Activated naive CD8-positive, alpha-beta T cell (primary cell): ENCODE measurements around the gene HMX1.

Experiments used
- H3K27ac Mint-ChIP-seq: one replicate; pipeline ENCODE4 v1.8.0; 2021; ENCODE audit warnings: mixed read lengths
- H3K27me3 Mint-ChIP-seq: one replicate; pipeline ENCODE4 v1.8.0; 2021; ENCODE audit warnings: mixed read lengths
- H3K36me3 Mint-ChIP-seq: one replicate; pipeline ENCODE4 v1.8.0; 2021; ENCODE audit warnings: mixed read lengths
- H3K4me1 Mint-ChIP-seq: one replicate; pipeline ENCODE4 v1.8.0; 2021; ENCODE audit warnings: low read depth, mixed read lengths
- H3K4me3 Mint-ChIP-seq: one replicate; pipeline ENCODE4 v1.8.0; 2021; ENCODE audit warnings: mild to moderate bottlenecking, mixed read lengths
- H3K9me3 Mint-ChIP-seq: one replicate; pipeline ENCODE4 v1.8.0; 2021; ENCODE audit warnings: low read depth, mixed read lengths

HMX1 gene

DNA sequence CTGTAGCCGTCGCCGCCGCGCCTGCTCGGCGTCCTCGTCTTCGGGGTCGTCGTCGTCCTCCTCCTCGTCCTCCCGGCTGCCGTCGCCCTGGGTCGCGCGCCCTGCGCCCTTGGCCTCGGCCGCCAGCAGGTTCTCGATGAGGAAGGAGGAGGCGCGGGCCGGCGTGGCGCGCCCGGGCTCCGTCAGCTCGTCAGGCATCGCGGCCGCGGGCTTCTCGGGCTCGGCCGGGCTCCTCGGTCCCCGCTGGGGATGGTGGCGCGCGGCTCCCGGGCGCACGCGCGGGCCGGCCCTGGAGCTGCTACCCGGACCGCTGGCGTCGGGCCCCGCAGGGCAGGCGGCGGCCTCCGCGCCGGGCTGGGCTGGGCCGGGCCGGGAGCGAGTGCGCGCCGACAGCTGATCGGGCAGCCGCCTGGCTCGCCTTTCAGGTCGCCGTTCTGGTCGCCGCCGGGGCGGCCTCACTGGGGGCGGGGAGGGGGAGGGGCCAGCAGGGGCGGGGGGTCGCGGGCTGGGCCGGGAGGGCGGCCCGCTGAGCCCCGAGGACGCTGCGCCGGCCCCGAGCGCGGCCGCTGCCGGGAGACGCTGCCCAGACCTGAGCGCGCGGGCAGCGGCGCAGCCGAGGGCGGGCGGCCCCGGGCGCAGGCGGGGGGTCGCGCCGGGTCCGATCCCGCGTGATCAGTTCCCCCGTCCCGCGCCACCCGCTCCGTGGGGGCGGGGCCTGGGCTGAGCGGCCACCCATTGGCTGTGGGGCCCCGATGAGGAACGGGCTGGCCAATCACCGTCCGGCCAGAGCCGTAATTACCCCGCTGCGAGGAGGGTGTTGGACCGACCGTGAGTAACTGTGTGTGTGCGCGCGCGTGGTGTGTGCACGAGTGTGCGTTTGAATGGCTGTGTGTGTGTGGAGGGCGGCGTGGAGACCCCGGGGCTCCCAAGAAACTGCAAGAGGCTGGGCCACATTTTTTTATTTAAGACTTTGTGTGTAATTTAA is at the start of gene HMX1:
Gene HMX1 (minus strand): TSS at position 423 of the 985 bp plus-strand sequence. CDS start 225 bp downstream, at position 198.
- Mint-ChIP-seq H3K9me3 (no peaks in the 10 kb centered on the region), H3K36me3 (no peaks in the 10 kb centered on the region), H3K27ac (peak within 1 kb of the TSS; percentile 38), H3K27me3 (peaks cover 40% of the 10 kb centered on the region), H3K4me1 (peaks cover 6% of the 10 kb centered on the region), H3K4me3 (no peak within 1 kb of the TSS)

DNA sequence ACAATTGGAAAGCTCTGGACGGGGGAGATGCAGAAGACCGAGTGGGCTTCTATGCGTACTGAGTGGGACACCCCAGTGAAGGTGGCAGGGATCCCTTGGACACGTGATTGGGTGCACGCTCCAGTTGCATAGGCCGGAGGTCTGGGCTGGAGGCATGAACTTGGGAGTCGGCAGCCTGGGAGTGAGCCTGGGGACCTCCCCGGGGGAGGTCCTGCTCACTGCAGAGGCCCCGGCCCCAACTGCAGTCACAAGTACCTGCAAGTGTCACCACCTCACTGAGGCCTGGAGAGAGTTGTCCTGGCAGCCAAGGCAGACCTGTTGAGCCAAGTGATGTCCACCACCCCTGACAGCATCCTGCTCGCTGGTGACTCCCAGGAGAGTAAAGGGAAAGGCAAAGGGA is 49.3 kb upstream of the HMX1 start:
- H3K4me3 Mint-ChIP-seq, result no peak overlapping the region
- peaks cover 8% of the 10 kb centered on the region for H3K27me3 Mint-ChIP-seq
- no peak overlapping the region for H3K27ac Mint-ChIP-seq
- peaks cover 12% of the 10 kb centered on the region for H3K9me3 Mint-ChIP-seq
- H3K4me1 Mint-ChIP-seq, result peaks cover 2% of the 10 kb centered on the region
- H3K36me3 Mint-ChIP-seq, result no peaks in the 10 kb centered on the region

DNA sequence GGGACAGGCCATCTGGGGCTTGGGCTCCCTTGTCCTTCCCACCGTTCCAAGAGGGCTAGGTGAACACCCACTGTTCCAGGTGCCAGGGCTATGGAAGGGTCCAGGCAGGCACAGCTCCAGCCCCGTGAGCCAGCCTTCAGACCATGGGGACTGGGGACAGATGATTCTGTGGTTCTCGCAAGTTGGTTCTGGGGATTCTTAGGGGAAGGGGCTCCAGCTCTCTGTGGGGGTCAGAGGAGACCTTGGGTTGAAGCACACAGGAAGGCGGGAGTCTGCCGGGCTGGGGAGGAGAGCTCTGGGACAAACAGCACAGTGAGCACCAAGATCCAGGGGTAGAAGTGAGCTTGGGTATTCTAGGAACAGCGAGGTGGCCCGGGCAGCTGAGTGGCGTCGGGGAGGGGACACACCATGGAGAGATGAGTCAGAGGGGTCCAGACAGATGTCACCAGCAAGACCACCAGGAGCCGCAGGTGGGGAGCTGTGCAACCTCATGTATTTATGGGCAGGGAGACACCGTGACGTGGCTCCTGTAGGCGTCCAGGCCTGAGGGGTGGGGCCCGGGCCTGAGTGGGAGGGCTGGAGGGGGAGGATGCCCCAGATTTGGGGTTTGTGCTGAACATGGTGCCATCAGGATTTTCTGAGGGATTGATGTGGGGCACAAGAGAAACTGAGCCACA is 48.8 kb upstream of the HMX1 start:
- Mint-ChIP-seq H3K27me3 (peaks cover 8% of the 10 kb centered on the region), H3K36me3 (no peaks in the 10 kb centered on the region), H3K4me3 (no peak overlapping the region), H3K27ac (no peak overlapping the region), H3K9me3 (peaks cover 12% of the 10 kb centered on the region), H3K4me1 (peaks cover 2% of the 10 kb centered on the region)

DNA sequence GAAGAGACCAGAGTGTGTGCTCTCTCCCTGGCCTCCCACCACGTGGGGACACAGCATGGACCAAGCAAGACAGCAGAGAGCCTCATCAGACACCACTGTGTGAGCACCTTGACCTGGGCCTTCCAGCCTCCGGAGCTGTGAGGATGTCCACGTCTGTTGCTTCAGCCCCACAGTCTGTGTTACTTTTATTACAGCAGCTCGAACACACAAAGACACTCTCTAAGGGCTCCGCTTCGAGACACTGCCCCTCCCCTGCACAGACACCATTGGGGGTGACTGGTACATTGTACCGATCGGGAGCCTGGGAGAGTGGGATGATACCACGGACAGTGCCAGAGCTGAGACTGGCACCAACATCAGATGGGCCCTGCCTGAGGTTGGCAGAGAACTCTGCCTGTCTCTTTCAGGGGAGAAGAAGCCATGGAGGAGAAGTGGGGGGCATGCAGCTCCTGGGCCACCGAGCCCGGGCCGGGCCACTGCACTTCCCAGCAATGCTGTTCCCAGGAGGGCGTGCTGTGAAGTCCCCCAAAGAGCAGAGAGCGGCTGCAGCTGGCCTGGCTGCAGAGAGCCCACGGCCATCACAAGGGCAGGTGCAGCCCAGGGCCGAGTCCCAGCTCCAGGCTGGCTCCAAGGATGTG is 48.1 kb upstream of the HMX1 start:
- Mint-ChIP-seq H3K9me3 (peaks cover 11% of the 10 kb centered on the region), H3K36me3 (no peaks in the 10 kb centered on the region), H3K4me1 (peaks cover 2% of the 10 kb centered on the region), H3K4me3 (no peak overlapping the region), H3K27ac (no peak overlapping the region), H3K27me3 (peaks cover 5% of the 10 kb centered on the region)

DNA sequence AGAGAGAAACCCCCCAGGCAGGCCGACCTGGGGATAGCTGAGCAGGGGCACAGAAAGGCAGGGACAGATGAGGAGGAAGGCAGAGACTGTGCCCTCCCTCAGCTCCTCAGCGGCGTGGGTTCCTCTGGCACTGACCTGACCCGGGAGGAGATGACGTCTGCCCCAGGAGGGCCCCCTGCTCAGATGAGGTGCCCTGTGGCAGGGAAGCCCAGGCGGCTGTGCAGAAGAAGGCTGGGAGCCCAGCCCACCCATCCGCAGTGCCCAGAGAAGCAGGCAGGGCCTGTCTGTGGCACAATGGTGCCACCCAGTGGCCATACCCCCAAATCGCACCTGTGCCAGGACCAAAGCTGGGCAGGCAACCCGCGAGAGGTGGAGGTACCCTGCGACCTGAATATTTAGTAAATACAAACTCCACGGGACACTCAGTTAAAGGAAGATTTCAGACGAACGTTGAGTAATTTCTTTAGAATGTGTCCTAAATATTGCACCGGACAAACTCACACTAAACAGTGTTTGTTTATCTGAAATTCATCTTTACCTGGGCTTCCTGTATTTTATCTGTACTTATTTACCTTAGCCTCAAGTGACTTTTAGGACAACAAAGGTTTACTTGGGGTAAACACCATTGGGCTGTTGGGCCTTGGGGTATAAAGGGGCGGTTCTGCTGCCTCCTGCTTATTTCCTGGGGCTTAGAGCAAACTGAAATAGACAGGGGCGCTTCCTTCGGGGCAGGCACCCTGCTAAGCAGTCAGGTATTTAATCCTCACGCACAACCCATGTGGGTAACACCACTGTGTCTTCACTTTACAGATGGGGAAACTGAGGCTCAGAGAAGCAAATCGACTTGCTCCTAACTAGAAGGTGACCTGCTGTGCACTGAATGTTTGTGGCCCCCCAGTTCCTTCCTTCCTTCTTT is 46.5 kb upstream of the HMX1 start:
- Mint-ChIP-seq H3K4me3 (no peak overlapping the region), H3K36me3 (no peaks in the 10 kb centered on the region), H3K4me1 (peaks cover 2% of the 10 kb centered on the region), H3K27me3 (peaks cover 2% of the 10 kb centered on the region), H3K9me3 (peaks cover 3% of the 10 kb centered on the region), H3K27ac (no peak overlapping the region)

DNA sequence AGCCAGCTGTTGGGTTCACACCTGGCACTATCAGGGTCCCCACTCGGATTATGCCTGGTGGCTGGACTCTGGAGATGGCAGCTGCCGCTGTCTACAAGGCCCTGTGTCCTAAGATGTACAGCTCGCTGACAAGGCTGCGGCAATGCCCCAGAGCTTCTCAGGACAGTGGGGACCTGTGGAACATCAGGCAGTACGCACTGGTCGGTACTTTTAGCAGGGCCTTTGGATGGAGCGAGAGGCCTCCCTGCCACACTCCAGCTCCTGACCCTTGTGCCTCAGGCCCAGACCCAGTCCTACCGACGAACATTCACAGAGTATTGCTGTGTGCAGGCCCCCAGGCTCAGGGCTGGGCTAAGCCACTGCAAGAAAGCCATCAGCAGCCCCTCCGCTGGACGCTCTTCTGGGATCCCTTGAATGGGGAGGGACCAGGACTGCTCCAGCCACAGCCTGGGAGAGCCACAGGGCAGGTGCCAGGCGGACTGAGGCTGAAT is 45.7 kb upstream of the HMX1 start:
- Mint-ChIP-seq H3K4me1 (peaks cover 2% of the 10 kb centered on the region), H3K9me3 (no peaks in the 10 kb centered on the region), H3K27me3 (peaks cover 1% of the 10 kb centered on the region), H3K27ac (no peak overlapping the region), H3K36me3 (no peaks in the 10 kb centered on the region), H3K4me3 (no peak overlapping the region)

DNA sequence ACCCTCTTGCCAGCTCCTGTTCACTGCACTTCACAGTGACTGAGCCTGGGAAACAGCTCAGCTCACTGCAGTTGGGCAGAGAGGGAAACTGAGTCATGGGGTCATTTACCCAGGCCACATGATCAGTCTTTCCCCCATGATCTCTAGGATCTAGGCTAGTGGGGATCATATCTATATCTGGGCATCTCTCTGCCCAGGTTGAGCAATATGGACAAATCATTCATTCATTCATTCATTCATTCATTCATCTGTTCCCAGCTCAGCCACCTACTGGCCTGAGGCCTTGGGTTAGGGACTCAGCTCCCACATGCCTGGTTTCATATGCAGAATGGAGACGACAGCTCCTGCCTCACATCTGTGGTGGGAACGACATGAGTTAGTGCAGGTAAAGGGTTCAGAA is 45.3 kb upstream of the HMX1 start:
- Mint-ChIP-seq H3K27ac (no peak overlapping the region), H3K9me3 (no peaks in the 10 kb centered on the region), H3K4me3 (no peak overlapping the region), H3K27me3 (peaks cover 1% of the 10 kb centered on the region), H3K4me1 (peaks cover 2% of the 10 kb centered on the region), H3K36me3 (no peaks in the 10 kb centered on the region)

DNA sequence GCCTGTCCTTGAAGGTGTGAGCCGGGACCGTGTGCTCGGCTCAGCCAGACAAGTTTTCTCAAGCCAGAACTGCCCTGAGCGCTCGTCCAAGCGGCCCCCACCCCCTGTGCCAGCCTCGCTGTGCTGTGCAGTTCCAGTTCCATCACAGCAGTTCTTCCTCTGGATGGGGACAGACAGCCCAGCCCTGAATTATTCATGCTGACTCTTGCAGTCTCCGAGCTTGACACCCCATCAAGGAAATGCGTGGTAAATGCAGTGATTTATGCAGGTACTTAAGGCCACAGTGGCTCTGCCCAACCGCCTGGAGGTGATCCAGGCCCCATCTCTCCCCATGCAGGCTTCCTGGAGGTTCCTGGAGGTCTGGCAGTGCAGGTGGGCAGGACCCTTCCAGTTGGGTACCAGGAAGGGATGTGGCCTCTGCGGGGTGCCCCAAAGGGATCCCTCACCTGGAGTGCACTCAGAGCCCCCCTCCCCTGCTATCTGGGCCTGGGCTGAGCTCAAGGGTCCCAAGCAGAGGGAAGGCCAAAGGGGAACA is 44.8 kb upstream of the HMX1 start:
- no peaks in the 10 kb centered on the region for H3K9me3 Mint-ChIP-seq
- no peak overlapping the region for H3K27ac Mint-ChIP-seq
- H3K4me3 Mint-ChIP-seq, result no peak overlapping the region
- peaks cover 2% of the 10 kb centered on the region for H3K4me1 Mint-ChIP-seq
- peaks cover 1% of the 10 kb centered on the region for H3K27me3 Mint-ChIP-seq
- H3K36me3 Mint-ChIP-seq, result no peaks in the 10 kb centered on the region

DNA sequence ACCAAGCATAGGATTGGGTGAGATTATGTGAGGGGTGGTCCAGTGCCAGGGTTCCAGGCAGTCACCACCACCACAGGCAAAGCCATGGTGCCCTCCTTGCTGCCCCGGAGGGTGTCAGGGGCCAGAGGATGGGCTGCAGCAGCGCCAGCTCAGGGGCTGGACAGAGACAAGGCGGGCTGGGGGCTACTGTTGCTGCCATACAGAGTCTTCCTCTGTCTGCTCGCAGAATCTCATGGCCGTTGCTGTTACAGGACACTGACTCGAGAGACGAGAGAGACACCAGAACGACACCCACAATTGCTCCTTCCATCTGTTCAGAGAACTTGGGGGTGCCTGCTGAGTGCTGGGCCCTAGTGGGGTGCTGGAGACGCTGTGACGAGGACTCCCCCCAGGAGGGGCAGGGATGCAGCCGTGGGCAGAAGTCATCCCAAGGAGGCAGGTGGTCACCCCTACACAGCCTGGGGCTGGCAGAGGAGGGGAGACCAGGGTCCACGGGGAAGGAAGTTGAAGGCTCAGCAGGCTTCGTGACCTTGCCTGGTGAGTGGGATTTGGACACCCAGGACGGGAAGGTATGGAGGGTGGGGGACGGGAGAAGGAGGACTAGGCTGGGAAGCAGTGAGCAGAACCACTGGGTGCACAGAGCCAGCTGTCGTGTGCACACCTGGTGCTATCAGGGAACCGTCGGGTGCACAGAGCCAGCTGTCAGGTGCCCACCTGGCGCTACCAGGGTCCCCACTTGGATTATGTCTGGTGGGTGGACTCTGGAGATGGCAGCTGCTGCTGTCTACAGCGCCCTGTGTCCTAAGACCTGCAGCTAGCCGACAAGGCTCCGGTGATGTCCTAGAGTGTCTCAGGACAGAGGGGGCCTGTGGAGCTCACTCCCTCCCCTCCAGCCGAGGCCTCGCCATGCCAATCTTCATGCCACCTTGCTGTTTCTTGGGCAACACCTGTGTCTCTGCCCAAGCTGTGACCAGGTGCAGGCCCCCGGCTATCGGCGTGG is 43.9 kb upstream of the HMX1 start:
- Mint-ChIP-seq H3K27ac (no peak overlapping the region), H3K4me1 (peaks cover 2% of the 10 kb centered on the region), H3K4me3 (no peak overlapping the region), H3K36me3 (no peaks in the 10 kb centered on the region), H3K27me3 (peaks cover 1% of the 10 kb centered on the region), H3K9me3 (no peaks in the 10 kb centered on the region)

DNA sequence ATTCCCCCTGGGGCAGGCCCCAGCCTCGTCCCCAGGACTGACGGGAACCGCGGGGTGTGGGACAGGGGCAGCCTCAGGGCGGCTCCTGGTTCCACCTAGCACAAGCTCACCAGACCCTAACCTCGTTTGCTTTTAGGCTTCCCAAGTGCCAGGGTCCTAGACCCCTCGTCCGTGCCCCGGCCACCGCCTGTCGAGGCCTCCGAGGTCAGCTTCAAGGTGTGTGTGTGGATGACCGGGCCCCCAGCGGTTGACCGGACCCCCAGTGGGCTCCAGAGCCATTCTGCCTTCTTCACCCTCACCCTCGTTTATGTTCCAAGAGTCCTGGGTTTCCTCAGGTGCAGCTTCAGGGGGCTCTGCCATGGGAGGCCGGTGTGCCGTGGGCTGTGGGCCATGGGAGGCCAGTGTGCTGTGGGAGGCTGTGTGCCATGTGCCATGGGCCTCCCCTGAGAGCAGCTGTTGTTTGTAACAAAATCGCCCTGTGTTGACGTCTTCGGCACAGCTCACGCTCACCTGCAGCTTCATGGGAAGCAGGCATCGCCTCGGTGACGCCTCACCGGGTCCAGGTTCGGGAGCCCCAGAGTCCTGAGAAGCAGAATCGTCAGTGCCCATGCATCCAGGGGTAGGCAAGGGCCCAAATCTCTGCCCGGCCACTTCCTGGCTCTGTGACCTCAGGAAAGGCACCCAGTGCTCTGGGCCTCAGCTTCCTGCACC is 43.0 kb upstream of the HMX1 start:
- no peak overlapping the region for H3K27ac Mint-ChIP-seq
- no peaks in the 10 kb centered on the region for H3K36me3 Mint-ChIP-seq
- no peak overlapping the region for H3K4me3 Mint-ChIP-seq

DNA sequence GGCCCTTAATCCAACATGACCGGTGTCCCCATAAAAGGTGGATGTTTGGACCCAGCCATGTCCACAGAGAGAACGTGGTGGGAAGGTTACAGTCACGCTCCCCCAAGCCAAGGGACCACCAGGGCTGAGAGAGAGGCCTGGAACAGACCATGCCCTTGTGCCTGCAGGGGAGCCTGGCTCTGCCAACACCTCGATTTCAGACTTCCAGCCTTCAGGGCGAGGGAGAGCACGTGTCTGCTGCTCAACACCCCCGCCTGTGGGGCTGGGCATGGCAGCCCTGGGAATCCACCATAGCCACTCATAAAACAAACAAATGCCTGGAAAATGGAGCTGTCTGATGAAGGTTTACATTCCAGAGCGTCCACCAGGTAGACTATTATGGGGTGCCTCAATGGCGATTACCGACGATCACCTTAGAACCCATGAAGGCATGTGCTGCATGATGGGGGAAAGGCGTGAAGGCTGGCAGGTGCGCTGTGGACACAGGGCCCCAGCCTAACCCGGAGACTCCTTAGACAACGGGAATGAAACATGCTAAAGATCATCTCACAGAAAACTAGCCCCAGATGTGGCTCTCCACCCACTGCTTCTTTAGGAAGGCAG is 42.3 kb upstream of the HMX1 start:
- no peaks in the 10 kb centered on the region for H3K27me3 Mint-ChIP-seq
- no peaks in the 10 kb centered on the region for H3K9me3 Mint-ChIP-seq
- H3K4me3 Mint-ChIP-seq, result no peak overlapping the region
- H3K36me3 Mint-ChIP-seq, result no peaks in the 10 kb centered on the region
- H3K27ac Mint-ChIP-seq, result no peak overlapping the region
- peaks cover 2% of the 10 kb centered on the region for H3K4me1 Mint-ChIP-seq

More for the DNA sequence above, 43.0 kb upstream of the HMX1 start:
- no peaks in the 10 kb centered on the region for H3K9me3 Mint-ChIP-seq
- H3K27me3 Mint-ChIP-seq, result no peaks in the 10 kb centered on the region
- H3K4me1 Mint-ChIP-seq, result peaks cover 2% of the 10 kb centered on the region

DNA sequence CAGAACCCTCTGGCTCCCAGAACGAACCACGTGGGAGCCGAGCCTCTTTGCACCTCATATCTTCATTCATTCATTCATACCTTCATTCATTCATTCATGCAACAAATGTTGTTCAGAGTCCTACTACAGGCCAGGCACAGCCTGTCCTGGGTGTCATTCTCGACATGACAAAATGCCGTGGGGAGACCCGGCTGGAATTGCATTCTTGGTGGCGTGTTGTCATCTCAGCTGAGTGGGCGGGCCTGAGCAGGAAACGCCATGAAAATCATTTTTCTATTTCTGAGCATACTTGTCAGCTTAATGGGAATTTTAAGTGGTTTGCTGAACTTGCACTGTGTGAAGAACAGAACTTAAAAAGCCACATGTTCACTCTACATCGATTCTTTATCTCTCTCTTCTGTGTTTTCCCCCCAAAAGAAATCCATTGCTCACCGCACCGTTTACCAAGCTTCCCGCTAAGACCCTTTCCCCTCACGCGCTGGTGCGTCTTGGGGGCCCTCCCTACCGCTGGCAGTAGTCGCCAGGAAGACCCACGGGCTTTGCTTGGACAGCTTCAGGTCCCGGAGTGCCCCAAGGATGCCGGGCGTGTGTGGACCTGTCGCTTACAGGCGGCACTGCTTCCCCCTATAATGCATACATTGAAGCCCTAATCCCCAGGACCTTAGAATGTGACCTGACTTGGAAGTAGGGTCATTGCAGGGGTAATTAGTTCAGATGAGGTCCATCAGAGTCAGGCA is 41.6 kb upstream of the HMX1 start:
- H3K9me3 Mint-ChIP-seq, result no peaks in the 10 kb centered on the region
- no peaks in the 10 kb centered on the region for H3K36me3 Mint-ChIP-seq
- no peaks in the 10 kb centered on the region for H3K27me3 Mint-ChIP-seq
- H3K27ac Mint-ChIP-seq, result no peak overlapping the region
- no peak overlapping the region for H3K4me3 Mint-ChIP-seq
- H3K4me1 Mint-ChIP-seq, result no peaks in the 10 kb centered on the region
